Esophagus mucosa (tissue), 1 donor: ENCODE data around the gene PPP4C. TPM values are rescaled to one million over a fixed set of nuclear protein-coding genes. Genes with fewer than 3 reads are reported as not detected.
A peak's percentile ranks its signal among the peaks of the same experiment; 100 is the strongest.
"Not testable (repeated sequence)": the region's sequence is repeated elsewhere in the genome, so short reads cannot be mapped to it uniquely, and the experiment has no call there.

Experiments used
- ATAC-seq: fragments of 200-7000 bp; cut with Tn5 transposase; one replicate; pipeline ENCODE4 v1.9.1; 2020
- total RNA-seq: library from RNA; stranded (reverse); gene quantifications from one replicate; pipeline ENCODE4 v1.2.4, GENCODE V29; 2023
- donor health status: DM: yes; HTN: yes; CAD: no.

Gene PPP4C
- total RNA-seq, 1 donor from 2014 or later, result 112 TPM

- no peak for ATAC-seq
These were observed 21.2 kb downstream of the PPP4C start for GRCh38 chr16:30096862-30097563.

GRCh38 chr16:30104090-30104489, 28.3 kb downstream of the PPP4C start:
- peak; percentile 9 for ATAC-seq

GRCh38 chr16:30104492-30104891, 28.7 kb downstream of the PPP4C start:
- peak; percentile 84 for ATAC-seq

GRCh38 chr16:30108059-30108850, 32.5 kb downstream of the PPP4C start:
- no peak for ATAC-seq

GRCh38 chr16:30110661-30111060, 34.9 kb downstream of the PPP4C start:
- ATAC-seq, result no peak

DNA sequence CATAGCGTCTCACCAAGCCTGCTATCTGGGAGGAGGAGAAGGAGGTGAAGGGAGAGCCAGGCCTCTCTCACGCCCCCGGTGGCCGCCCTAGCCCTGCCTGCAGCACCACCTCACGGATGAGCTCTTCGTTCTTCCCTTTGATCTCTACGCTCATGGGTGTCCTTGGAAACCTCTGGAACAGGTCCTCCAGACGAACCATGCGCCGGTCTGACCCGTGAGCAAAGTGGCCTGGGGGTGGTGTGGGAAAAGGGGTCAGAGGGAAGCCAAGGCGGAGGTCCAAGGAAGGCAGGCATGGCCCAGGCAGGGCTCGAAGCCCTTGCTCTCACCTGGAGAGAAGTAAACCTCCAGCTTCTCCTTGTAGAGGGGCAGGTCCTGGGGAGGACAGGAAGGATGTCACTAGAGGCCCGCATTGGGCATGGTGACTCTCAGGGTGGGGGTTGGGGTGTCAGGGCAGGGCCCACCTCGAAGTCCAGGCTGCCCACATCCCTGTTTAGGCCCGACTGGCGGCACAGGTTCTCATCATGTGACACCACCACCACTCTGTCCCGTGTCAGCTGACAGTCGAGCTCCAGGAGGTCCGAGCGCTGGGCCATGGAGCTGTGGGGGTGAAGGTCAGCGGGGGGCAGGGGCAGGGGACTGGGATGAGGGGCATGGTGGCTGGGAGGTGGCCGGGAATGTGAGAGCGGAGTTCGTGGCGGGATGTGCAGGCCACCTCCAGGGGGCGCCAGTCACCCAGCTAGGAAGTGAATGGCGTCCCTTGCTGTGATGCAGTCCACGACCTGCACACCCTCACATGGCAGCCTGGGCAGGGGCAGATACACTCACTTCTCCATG, 36.6 kb downstream of the PPP4C start:
- ATAC-seq, result peak; percentile 40

- ATAC-seq, result peak; percentile 75
These were observed 37.4 kb downstream of the PPP4C start, which contains the start of gene GDPD3 for GRCh38 chr16:30113031-30113710. GDPD3 (minus strand) TSS chr16:30113537; CDS start chr16:30113478, 59 bp downstream.

GRCh38 chr16:30113711-30114333, 38.0 kb downstream of the PPP4C start:
- ATAC-seq, result peak; percentile 69

DNA sequence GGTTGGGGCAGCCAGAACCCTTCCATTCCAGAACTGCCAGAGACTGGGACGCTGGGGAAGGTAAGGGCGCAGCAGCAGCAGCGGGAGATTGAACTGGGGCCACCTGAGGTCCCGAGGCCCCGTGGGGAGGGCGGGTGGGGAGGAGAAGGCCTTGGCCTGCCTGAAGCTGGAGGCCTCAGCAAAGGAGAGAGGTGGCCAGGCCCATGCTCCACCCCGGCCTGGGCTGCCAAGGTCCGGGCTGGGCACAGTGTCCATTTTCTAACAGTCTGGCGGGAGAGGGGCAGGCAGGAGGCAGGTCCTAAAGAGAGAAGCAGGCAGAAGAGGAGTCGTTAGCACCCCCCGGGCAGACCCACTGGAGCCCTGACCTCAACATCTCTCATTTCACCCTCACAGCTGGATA, 38.6 kb downstream of the PPP4C start:
- ATAC-seq, result no peak

- ATAC-seq, result not testable (repeated sequence)
These were observed 39.0 kb downstream of the PPP4C start for GRCh38 chr16:30114833-30115232.

DNA sequence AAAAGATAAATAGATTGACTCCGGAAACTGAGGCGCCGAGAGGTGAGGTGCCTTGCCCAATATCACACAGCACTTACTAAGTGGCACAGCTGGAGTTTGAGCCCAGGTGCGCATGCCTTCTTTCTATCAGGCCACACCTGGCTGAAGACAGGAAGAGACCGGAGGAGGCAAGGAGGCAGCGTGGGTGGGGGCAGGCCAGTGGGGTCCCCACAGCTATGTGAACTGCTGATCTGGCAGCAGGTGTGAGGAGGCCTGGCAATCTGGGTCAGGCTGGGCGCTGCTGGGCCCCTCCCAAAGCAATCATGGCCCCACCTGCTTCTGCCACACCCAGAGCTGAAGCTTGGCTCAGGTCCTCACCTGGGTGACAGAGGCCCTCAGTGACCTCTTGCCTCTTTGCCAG, 39.4 kb downstream of the PPP4C start:
- peak; percentile 66 for ATAC-seq

- no peak for ATAC-seq
These were observed 40.8 kb downstream of the PPP4C start for GRCh38 chr16:30116291-30117207.

- ATAC-seq, result no peak
These were observed 42.0 kb downstream of the PPP4C start for GRCh38 chr16:30117768-30118167.

DNA sequence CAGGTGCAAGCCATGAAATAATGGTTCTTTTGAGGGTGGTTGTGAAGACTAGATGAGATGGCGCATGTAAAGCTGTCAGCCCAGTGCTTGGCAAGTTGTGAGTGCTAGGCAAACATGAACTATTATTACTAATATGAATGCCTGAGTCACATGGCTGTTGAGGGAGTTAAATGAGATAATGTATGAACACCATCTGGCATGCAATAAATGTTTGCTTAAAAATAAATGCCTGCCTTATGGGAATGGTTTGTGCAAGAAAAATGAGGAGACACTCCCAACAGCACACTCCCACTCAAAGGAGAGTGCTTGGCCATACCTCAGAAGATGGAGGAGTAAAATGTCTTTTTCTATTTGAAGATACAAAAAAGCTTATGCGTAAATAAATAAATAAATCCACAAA, 43.6 kb downstream of the PPP4C start:
- ATAC-seq, result no peak

GRCh38 chr16:30120340-30121105, 44.7 kb downstream of the PPP4C start:
- peak; percentile 32 for ATAC-seq

- ATAC-seq, result peak; percentile 17
These were observed 46.2 kb downstream of the PPP4C start for GRCh38 chr16:30121741-30122571.

GRCh38 chr16:30122604-30123160, 46.9 kb downstream of the PPP4C start:
- ATAC-seq, result peak; percentile 10

- no peak for ATAC-seq
These were observed 49.2 kb downstream of the PPP4C start for GRCh38 chr16:30124985-30125379.

- not testable (repeated sequence) for ATAC-seq
These were observed 49.9 kb downstream of the PPP4C start for GRCh38 chr16:30125690-30126089.
